HUES64 (cell line): ENCODE results near the gene MAST4.

Experiments
- H3K27ac ChIP-seq: 2 replicates; pipeline ENCODE4 v1.7.0; 2013; ENCODE audit warnings: low read depth, low read length, inconsistent platforms
- H3K27me3 ChIP-seq: 2 replicates; pipeline ENCODE4 v1.6.1; 2013; ENCODE audit warnings: mild to moderate bottlenecking, low read length; ENCODE audit not compliant: insufficient read depth
- H3K36me3 ChIP-seq: 2 replicates; pipeline ENCODE4 v1.6.1; 2013; ENCODE audit warnings: mild to moderate bottlenecking, low read length; ENCODE audit not compliant: insufficient read depth
- H3K4me1 ChIP-seq: 2 replicates; pipeline ENCODE4 v1.6.1; 2013; ENCODE audit warnings: mild to moderate bottlenecking, low read length, moderate library complexity; ENCODE audit not compliant: insufficient read depth
- H3K4me3 ChIP-seq: 2 replicates; pipeline ENCODE4 v1.5.1; 2013; ENCODE audit warnings: mild to moderate bottlenecking, low read length, moderate library complexity
- H3K9ac ChIP-seq: 2 replicates; pipeline ENCODE4 v1.6.1; 2013; ENCODE audit warnings: mild to moderate bottlenecking, low read depth, low read length
- H3K9me3 ChIP-seq: 2 replicates; pipeline ENCODE4 v1.6.1; 2013; ENCODE audit warnings: low read depth, low read length; ENCODE audit not compliant: insufficient read depth
- WGBS: fragments of 150-250, 120-280 bp; methylation state at CpG from one replicate; pipeline ENCODE4 v1.1.7; 2013; ENCODE audit warnings: missing lambda C conversion rate; 5-methylcytosine and 5-hydroxymethylcytosine counted together

MAST4 gene

GRCh38 chr5:66894480-66895240, 298.5 kb downstream of the MAST4 start:
- Histone ChIP-seq H3K9ac (no peak overlapping the region), H3K9me3 (no peaks in the 10 kb centered on the region), H3K27ac (no peak overlapping the region), H3K4me1 (peaks cover 25% of the 10 kb centered on the region), H3K36me3 (no peaks in the 10 kb centered on the region), H3K27me3 (no peaks in the 10 kb centered on the region), H3K4me3 (no peak overlapping the region)
- WGBS = 96% methylated on average over 3 of the region's 3 CpGs

- Histone ChIP-seq H3K9me3 (no peaks in the 10 kb centered on the region), H3K36me3 (no peaks in the 10 kb centered on the region), H3K27me3 (peaks cover 9% of the 10 kb centered on the region; the same call in 1 of the 2 replicates), H3K4me1 (peaks cover 24% of the 10 kb centered on the region), H3K9ac (no peak overlapping the region), H3K27ac (no peak overlapping the region), H3K4me3 (no peak overlapping the region)
- 95% methylated on average over 4 of the region's 4 CpGs for WGBS
Measured at GRCh38 chr5:66896171-66896570, 300.0 kb downstream of the MAST4 start.

GRCh38 chr5:66897356-66897755, 301.2 kb downstream of the MAST4 start:
- WGBS = 91% methylated on average over 9 of the region's 9 CpGs
- no peaks in the 10 kb centered on the region for H3K9me3 ChIP-seq

GRCh38 chr5:66898241-66898995, 302.2 kb downstream of the MAST4 start:
- Histone ChIP-seq H3K9me3 (no peaks in the 10 kb centered on the region), H3K4me1 (peaks cover 18% of the 10 kb centered on the region), H3K36me3 (no peaks in the 10 kb centered on the region), H3K27me3 (peaks cover 31% of the 10 kb centered on the region), H3K27ac (no peak overlapping the region), H3K4me3 (no peak overlapping the region), H3K9ac (no peak overlapping the region)
- 98% methylated on average over 2 of the region's 2 CpGs for WGBS

More at GRCh38 chr5:66897356-66897755, 301.2 kb downstream of the MAST4 start:
- peaks cover 16% of the 10 kb centered on the region for H3K4me1 ChIP-seq
- no peaks in the 10 kb centered on the region for H3K36me3 ChIP-seq
- H3K4me3 ChIP-seq = no peak overlapping the region
- H3K27ac ChIP-seq = no peak overlapping the region
- no peak overlapping the region for H3K9ac ChIP-seq
- peaks cover 21% of the 10 kb centered on the region for H3K27me3 ChIP-seq

- Histone ChIP-seq H3K36me3 (no peaks in the 10 kb centered on the region), H3K4me3 (no peak overlapping the region), H3K27ac (no peak overlapping the region), H3K4me1 (peaks cover 64% of the 10 kb centered on the region), H3K9me3 (no peaks in the 10 kb centered on the region), H3K9ac (no peak overlapping the region), H3K27me3 (peaks cover 76% of the 10 kb centered on the region)
- WGBS = 92% methylated on average over 1 of the region's 1 CpG
Measured at GRCh38 chr5:66903218-66903617, 307.0 kb downstream of the MAST4 start.

- Histone ChIP-seq H3K27ac (no peak overlapping the region), H3K4me1 (peaks cover 66% of the 10 kb centered on the region), H3K36me3 (no peaks in the 10 kb centered on the region), H3K9me3 (no peaks in the 10 kb centered on the region), H3K4me3 (peak overlapping the region; percentile 31), H3K9ac (no peak overlapping the region), H3K27me3 (peaks cover 80% of the 10 kb centered on the region)
- WGBS = 45% methylated on average over 3 of the region's 3 CpGs
Measured at GRCh38 chr5:66903709-66904108, 307.5 kb downstream of the MAST4 start.

GRCh38 chr5:66904189-66904588, 308.0 kb downstream of the MAST4 start:
- Histone ChIP-seq H3K9ac (no peak overlapping the region), H3K9me3 (no peaks in the 10 kb centered on the region), H3K36me3 (no peaks in the 10 kb centered on the region), H3K27me3 (peaks cover 85% of the 10 kb centered on the region), H3K4me1 (peaks cover 63% of the 10 kb centered on the region), H3K4me3 (peak overlapping the region; percentile 31; the same call in 1 of the 2 replicates), H3K27ac (no peak overlapping the region)
- WGBS = no CpG with 5 or more reads among the region's 3 CpGs

- H3K9ac ChIP-seq = no peak overlapping the region
- peaks cover 57% of the 10 kb centered on the region for H3K4me1 ChIP-seq
- H3K27ac ChIP-seq = no peak overlapping the region
- 80% methylated on average over 2 of the region's 3 CpGs for WGBS
- H3K4me3 ChIP-seq = no peak overlapping the region
- H3K27me3 ChIP-seq = peaks cover 80% of the 10 kb centered on the region
- H3K9me3 ChIP-seq = no peaks in the 10 kb centered on the region
- no peaks in the 10 kb centered on the region for H3K36me3 ChIP-seq
Measured at GRCh38 chr5:66906021-66906420, 309.8 kb downstream of the MAST4 start.

- H3K9me3 ChIP-seq = no peaks in the 10 kb centered on the region
- no peak overlapping the region for H3K9ac ChIP-seq
- peaks cover 54% of the 10 kb centered on the region for H3K4me1 ChIP-seq
- WGBS = 100% methylated on average over 1 of the region's 1 CpG
- peaks cover 58% of the 10 kb centered on the region for H3K27me3 ChIP-seq
- no peaks in the 10 kb centered on the region for H3K36me3 ChIP-seq
- no peak overlapping the region for H3K4me3 ChIP-seq
- H3K27ac ChIP-seq = no peak overlapping the region
Measured at GRCh38 chr5:66908230-66908629, 312.0 kb downstream of the MAST4 start.

GRCh38 chr5:66909364-66909763, 313.2 kb downstream of the MAST4 start:
- WGBS = 87% methylated on average over 3 of the region's 3 CpGs
- Histone ChIP-seq H3K9ac (no peak overlapping the region), H3K27me3 (peaks cover 50% of the 10 kb centered on the region)

GRCh38 chr5:66912787-66913186, 316.6 kb downstream of the MAST4 start:
- Histone ChIP-seq H3K4me1 (peaks cover 11% of the 10 kb centered on the region), H3K9me3 (no peaks in the 10 kb centered on the region), H3K4me3 (no peak overlapping the region), H3K9ac (no peak overlapping the region), H3K36me3 (no peaks in the 10 kb centered on the region), H3K27me3 (peaks cover 15% of the 10 kb centered on the region; the same call in 1 of the 2 replicates), H3K27ac (no peak overlapping the region)

More at GRCh38 chr5:66909364-66909763, 313.2 kb downstream of the MAST4 start:
- no peak overlapping the region for H3K27ac ChIP-seq
- H3K36me3 ChIP-seq = no peaks in the 10 kb centered on the region
- H3K4me3 ChIP-seq = no peak overlapping the region
- H3K4me1 ChIP-seq = peaks cover 45% of the 10 kb centered on the region
- H3K9me3 ChIP-seq = no peaks in the 10 kb centered on the region
